ENCODE measurements around the gene UGT1A3.

GRCh38 chr2:233821196-233821595 is 92.4 kb downstream of the UGT1A3 start:
- no peak for TF ChIP-seq ZNF384 (IDR thresholded peaks at IDR 0.05)
- no peak for TF ChIP-seq LEF1 (IDR thresholded peaks at IDR 0.05; ENCODE audit: borderline replicate concordance)
- no peak for TF ChIP-seq SP1 (IDR thresholded peaks at IDR 0.05)
- TF ChIP-seq ELF4 (IDR thresholded peaks at IDR 0.05), result no peak
- TF ChIP-seq BHLHE40 (IDR thresholded peaks at IDR 0.05; ENCODE audit: borderline replicate concordance), result no peak
- TF ChIP-seq FOXA1 (IDR thresholded peaks at IDR 0.05), result no peak
- TF ChIP-seq SUZ12 (IDR thresholded peaks at IDR 0.05), result no peak
- TF ChIP-seq NFRKB (IDR thresholded peaks at IDR 0.05), result no peak
- no peak for TF ChIP-seq FOXK2 (IDR thresholded peaks at IDR 0.05)
- no peak for TF ChIP-seq FOXM1 (IDR thresholded peaks at IDR 0.05; ENCODE audit: borderline replicate concordance)
- TF ChIP-seq L3MBTL2 (conservative IDR thresholded peaks at IDR 0.05), result no peak
- no peak for TF ChIP-seq TARDBP (IDR thresholded peaks at IDR 0.05)
- no peak for TF ChIP-seq PKNOX1 (IDR thresholded peaks at IDR 0.05)
- no peak for TF ChIP-seq HDGF (IDR thresholded peaks at IDR 0.05; ENCODE audit: borderline replicate concordance)

Data from HEK293T (cell line).